HG02884 (cell line): ENCODE results near the gene GATA1.
"Not testable (repeated sequence)": the region's sequence is repeated elsewhere in the genome, so short reads cannot be mapped to it uniquely, and the experiment has no call there.

Experiments used
- ATAC-seq: cut with Tn5 transposase; IDR thresholded peaks from one replicate; pipeline ENCODE4 v1.9.1; 2021; ENCODE audit warnings: mild to moderate bottlenecking, moderate library complexity; ENCODE audit not compliant: unreplicated experiment

GATA1 gene

DNA sequence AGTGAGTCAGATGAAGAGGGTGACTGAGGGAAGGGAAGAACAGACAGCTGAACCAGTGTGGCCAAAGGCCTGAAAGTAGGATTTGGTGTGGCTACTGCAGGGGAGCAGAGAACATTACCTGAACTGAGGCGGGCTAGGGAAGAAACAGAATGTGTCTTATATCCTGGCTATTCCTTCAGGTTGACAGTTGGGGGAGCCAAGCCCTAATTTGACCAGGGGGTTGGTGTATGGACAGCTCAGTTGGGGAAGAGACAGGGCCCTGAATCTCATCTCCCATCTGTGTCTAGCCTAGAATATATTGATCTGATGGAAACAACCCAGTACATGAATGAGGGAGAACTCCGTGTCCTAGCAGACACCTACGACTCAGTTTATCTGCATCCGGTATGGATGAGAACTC lies 19.7 kb downstream of the GATA1 start:
- ATAC-seq: no peak

- no peak for ATAC-seq
Measured at GRCh38 chrX:48813644-48814043, 27.3 kb downstream of the GATA1 start.

GRCh38 chrX:48814722-48815121 lies 28.3 kb downstream of the GATA1 start:
- ATAC-seq: no peak

GRCh38 chrX:48815266-48815665 lies 28.9 kb downstream of the GATA1 start:
- no peak for ATAC-seq

GRCh38 chrX:48816014-48816810 lies 29.8 kb downstream of the GATA1 start:
- ATAC-seq: no peak

- ATAC-seq: no peak
Measured at GRCh38 chrX:48818098-48818497, 31.7 kb downstream of the GATA1 start.

- ATAC-seq: no peak
Measured at GRCh38 chrX:48818866-48819265, 32.5 kb downstream of the GATA1 start.

GRCh38 chrX:48819394-48819793 lies 33.0 kb downstream of the GATA1 start:
- not testable (repeated sequence) for ATAC-seq

DNA sequence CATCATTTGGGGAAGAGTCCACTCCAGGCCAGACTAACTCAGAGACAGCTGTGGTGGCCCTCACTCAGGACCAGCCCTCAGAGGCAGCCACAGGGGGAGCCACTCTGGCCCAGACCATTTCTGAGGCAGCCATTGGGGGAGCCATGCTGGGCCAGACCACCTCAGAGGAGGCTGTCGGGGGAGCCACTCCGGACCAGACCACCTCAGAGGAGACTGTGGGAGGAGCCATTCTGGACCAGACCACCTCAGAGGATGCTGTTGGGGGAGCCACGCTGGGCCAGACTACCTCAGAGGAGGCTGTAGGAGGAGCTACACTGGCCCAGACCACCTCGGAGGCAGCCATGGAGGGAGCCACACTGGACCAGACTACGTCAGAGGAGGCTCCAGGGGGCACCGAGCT lies 36.7 kb downstream of the GATA1 start:
- ATAC-seq: no peak

DNA sequence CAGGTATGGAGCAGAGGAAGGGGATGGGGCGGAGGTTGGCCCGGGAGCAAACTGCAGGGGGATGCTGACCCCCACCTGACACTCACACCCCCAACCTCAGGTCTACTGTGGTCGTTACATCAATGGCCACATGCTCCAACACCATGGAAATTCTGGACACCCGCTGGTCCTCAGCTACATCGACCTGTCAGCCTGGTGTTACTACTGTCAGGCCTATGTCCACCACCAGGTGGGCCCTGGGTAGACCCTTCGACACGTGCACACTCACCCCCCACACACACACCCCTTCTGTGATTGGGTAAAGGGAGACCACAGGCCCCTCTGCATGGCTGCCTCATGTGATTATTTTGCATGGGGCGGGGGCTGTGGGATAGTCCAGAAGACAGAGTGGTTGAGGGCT lies 37.7 kb downstream of the GATA1 start:
- ATAC-seq: no peak

GRCh38 chrX:48826135-48826875 lies 39.9 kb downstream of the GATA1 start, which contains the start of gene ERAS:
ERAS (plus strand) TSS chrX:48826513; CDS start chrX:48829124, 2,611 bp downstream.
- ATAC-seq: no peak

- no peak for ATAC-seq
Measured at GRCh38 chrX:48826876-48827653, 40.7 kb downstream of the GATA1 start.

DNA sequence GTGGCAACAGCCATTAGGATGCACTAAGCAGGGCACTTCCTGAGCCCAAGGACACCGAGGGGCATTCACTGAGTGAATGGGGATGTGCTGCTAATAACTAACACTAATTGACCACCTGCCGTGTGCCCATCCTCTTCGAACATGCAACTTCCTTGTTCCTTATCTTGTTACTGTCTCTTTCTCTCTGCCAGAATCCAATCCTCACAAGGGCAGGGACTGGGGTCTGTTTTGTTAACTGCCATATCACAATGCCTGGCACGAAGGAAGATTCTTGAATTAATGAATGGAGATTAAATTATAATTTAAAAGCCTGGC lies 41.2 kb downstream of the GATA1 start:
- no peak for ATAC-seq

- ATAC-seq: no peak
Measured at GRCh38 chrX:48829016-48829735, 42.8 kb downstream of the GATA1 start.

GRCh38 chrX:48831136-48831908 lies 44.9 kb downstream of the GATA1 start:
- ATAC-seq: no peak

GRCh38 chrX:48831909-48832291 lies 45.5 kb downstream of the GATA1 start:
- ATAC-seq: no peak

- ATAC-seq: no peak
Measured at GRCh38 chrX:48833542-48834138, 47.2 kb downstream of the GATA1 start.

GRCh38 chrX:48834383-48834709 lies 48.0 kb downstream of the GATA1 start:
- ATAC-seq: no peak

- no peak for ATAC-seq
Measured at GRCh38 chrX:48835524-48836329, 49.3 kb downstream of the GATA1 start, which contains the start of gene PCSK1N. PCSK1N (minus strand) TSS chrX:48835610; CDS start chrX:48835532, 78 bp downstream.
